HG02970 (cell line): ENCODE data around the gene PCP4L1.
"Not testable (repeated sequence)": the region's sequence is repeated elsewhere in the genome, so short reads cannot be mapped to it uniquely, and the experiment has no call there.

Experiments used
- ATAC-seq: cut with Tn5 transposase; IDR thresholded peaks from one replicate; pipeline ENCODE4 v1.9.1; 2021; ENCODE audit warnings: mild to moderate bottlenecking, moderate library complexity, moderate number of reproducible peaks; ENCODE audit not compliant: unreplicated experiment, low FRiP score

The PCP4L1 gene

DNA sequence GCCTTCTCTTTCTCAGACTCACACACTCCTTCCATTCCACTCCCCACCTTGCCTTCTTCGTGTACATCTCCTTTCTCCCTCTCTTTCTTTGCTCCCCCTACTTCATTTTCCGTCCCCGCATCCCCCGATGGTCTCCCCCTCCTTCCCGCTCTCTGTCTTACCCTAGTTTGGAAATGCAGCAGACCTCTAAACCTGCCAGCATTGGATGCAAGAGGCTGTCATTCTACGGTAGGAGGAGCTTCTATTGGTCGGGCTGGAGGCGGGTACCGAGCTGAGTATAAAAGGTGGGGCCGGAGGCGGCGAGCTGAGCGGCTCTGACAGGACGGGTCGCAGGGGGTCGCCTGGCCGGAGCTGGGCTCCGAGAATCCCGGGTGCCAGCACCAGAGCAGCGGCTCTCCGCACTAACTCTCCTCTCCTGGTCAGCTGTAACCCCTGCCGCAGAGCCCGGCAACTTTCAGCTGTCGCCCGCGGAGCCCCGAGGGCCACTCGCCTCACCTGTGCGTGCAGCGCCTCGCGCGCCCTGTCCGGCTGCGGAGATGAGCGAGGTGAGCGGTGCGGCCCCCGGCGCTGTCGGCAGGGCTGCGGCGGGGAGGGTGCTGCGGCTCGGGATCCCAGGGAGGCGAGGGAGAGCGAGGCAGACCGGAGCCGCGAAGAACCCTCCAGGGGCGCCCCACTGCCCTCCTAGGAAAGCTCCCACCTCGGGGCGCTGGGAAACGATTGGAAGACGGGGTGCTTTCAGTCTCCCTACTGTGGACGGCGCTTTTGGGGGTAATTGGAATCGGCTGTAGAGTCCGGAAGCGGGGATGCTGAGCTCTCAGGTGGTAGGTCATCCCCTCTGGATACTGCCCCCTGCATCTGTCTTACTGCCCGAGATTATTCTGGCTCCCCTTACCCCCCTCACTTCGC, at the start of gene PCP4L1:
PCP4L1 (plus strand) TSS at position 307 of the 906 bp plus-strand sequence; CDS start at position 537, 230 bp downstream.
- no peak for ATAC-seq

DNA sequence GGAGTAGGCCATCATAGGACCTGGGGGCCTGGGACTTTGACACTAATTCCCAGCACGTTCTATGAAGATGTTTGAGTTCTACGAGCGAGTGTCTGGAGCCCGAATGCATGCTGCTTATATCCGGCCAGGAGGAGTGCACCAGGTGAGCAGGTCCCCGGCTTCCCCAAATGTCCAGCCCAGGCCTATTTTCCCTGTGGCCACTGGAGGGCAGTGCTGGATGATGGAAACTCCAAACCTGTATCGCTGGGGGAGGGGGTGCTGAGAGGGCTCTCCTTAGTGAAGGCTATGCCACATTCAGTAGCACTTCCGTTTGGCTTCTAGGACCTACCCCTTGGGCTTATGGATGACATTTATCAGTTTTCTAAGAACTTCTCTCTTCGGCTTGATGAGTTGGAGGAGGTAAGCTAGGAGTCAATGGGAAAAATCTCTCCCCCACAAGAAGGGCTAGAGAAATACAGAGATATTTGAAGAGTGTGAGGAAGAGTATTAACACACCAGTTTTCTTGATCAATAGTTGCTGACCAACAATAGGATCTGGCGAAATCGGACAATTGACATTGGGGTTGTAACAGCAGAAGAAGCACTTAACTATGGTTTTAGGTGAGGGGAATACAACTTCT, 48.6 kb upstream of the PCP4L1 start:
- ATAC-seq = no peak

- ATAC-seq = no peak
Measured at GRCh38 chr1:161214369-161214768, 44.2 kb upstream of the PCP4L1 start.

DNA sequence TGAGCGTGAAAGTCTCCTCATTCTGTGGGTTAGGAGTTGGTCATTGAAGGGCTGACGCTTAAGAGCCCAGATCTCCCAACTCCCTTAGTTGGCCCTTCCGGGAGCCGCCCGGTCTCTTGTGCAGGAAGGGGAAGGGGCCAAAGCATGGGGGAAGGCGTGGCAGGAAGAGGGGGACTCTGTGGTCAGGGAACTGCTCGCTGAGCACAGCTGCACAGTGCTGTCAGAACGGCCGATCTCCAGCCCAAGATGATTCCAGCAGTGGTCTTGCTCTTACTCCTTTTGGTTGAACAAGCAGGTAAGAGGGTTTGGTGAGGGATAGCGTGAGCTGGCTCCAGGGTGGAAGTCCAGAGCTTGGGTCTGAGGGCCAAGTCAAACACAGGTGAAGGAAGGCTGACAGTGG, 43.5 kb upstream of the PCP4L1 start, which contains the start of gene FCER1G:
FCER1G (plus strand) TSS at position 220 of the 400 bp plus-strand sequence; CDS start at position 247, 27 bp downstream.
- ATAC-seq = no peak

DNA sequence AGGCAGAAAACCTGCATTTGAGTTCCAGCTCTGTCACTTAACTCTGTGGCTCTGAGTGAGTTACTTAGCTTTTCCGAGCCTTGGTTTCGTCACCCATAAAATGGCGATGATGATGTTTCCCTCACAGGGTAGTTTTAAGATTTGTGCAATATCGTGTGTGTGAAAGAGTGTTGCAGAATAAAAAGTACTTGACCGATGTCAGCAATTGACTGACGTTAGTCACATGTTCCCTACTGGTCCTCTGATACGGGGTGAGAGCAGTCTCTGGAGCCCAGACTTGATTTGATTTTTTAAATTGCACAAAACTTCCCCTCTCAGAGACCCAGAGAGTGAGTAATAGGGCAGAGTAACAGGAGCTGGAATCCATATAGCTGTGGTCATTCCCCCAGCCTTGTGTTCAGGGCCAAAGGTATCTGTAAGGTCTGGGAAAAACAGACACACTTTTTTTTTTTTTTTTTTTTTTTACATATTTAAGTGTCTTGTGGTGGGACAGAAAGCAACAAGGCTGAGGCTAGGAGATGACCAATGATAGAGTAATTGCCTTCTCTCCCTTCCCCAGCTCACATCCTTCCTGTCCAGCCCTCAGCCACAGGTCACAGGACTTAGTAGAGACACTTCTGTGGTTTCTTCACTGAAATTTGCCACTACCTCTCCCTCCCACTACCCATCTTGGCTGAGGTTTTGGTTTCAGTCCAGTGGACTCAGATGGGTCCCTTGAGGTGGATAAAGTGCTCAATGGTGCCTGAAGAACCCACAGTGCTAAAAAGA, 41.4 kb upstream of the PCP4L1 start:
- peak; percentile 59 for ATAC-seq

DNA sequence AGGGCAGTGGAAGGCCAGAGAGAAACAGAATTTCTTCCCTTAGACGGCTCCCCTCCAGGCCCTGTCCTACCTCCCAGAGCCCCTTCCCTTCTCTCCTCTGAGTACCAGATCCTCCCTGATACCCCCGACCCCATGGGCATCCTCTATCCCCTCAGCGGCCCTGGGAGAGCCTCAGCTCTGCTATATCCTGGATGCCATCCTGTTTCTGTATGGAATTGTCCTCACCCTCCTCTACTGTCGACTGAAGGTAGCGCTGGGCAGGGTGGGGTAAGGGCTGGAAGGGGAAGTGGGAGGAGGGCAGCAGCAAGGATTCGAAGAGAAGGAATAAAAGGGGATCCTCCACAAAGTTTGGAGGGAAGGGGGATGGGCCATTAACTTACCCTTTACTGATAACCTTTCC, 40.7 kb upstream of the PCP4L1 start:
- peak; percentile 9 for ATAC-seq

DNA sequence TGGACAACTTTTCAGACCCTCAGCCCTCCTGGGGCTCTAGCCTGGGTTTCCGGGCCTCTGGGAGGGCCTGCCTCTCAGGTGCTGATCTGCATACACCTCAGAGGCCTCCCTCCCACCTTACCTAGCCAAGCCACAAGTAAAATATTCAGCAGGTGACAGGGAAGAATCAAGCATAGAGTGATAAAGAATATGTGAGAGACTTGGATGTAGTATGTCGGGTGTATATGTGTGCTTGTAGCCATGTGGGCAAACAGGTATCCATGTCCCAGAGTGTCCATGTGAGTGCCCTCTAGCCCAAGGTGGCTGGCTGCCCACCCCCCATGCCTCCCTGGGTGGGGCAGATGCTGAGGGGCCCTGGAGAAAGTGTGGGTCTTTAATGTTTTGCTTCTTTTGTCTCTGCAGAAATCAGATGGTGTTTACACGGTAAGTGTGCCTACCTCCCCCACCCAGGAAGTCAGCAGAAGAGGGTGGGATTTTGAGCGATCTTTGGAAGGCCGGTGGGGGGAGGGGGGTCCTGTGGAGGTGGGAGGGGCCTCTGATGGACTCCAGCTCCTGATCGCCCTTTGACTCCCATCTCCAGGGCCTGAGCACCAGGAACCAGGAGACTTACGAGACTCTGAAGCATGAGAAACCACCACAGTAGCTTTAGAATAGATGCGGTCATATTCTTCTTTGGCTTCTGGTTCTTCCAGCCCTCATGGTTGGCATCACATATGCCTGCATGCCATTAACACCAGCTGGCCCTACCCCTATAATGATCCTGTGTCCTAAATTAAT, 40.1 kb upstream of the PCP4L1 start:
- no peak for ATAC-seq

DNA sequence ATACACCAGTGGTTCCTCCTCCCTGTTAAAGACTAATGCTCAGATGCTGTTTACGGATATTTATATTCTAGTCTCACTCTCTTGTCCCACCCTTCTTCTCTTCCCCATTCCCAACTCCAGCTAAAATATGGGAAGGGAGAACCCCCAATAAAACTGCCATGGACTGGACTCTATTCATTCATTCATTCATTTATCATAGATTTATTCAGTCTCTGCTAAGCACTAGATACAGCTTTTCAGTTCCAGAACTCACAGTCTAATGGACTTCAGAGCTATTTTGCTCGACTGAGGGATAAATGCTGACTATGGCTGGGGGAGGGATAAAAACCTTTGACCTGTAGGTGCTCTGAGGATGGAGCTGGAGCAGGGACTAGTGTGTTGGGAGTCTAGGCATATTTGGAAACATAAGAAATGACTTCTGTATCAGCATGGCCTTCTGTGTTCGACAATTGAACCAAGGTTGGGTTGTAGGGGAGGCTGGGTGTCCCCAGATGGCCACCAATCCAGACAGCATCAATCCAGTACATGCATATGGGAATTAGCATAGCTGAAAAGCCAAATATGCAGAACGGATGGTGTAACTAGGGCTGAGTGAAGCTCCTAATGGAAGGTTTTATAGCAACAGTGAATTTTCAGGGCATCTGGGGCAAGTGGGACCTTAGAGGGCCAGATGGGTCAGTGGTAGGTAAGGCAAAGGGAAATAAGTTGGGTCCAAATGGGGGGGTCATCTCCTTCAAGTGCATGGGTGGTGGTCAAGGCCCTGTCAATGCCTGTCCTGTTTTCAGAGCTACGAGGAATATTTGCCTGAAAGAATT, 39.3 kb upstream of the PCP4L1 start:
- ATAC-seq = no peak

GRCh38 chr1:161220002-161220401, 38.5 kb upstream of the PCP4L1 start:
- ATAC-seq = no peak

DNA sequence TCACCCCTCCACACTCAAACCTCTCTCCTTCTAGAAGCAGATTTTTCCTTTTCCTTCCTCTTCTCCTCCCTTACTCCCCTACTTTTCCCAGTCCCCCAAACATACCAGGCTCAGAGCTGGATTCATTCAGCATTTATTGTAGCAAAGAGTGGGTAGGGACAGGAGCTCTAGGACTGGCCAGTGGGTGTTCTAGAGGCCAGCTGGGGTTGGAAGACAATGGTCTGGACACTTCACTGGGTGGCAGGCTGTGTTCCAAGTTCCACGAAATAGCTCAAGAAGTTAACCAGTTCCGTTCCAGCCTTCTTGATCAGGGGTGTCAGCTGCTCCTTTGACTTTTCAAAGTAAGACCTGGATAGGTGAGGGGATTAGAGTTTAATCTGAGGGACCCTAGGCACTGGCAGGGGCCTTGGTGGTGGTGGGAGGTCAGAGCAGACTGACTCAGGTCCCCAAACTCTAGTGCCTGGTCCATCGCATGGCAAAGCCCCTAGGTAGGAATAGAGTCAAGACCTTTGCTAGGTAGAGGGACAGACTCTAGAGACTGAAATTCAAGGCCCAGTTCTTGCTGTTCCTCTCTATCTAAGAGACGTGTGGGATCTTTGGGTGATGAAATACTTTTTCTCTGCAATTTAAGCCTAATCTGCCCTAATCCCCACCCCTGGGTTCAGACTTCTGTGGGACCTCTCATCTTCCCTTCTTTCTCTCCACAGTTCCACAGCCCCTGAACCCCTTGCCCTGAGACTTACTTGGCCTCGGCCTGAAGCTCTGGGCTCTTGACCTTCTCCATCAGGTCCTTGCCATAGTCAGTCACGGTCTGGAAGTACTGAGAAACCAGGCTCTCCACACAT, 36.1 kb upstream of the PCP4L1 start:
- ATAC-seq = no peak

GRCh38 chr1:161223805-161224694, 34.5 kb upstream of the PCP4L1 start:
- ATAC-seq = no peak

GRCh38 chr1:161224695-161225087, 33.9 kb upstream of the PCP4L1 start:
- ATAC-seq = not testable (repeated sequence)

DNA sequence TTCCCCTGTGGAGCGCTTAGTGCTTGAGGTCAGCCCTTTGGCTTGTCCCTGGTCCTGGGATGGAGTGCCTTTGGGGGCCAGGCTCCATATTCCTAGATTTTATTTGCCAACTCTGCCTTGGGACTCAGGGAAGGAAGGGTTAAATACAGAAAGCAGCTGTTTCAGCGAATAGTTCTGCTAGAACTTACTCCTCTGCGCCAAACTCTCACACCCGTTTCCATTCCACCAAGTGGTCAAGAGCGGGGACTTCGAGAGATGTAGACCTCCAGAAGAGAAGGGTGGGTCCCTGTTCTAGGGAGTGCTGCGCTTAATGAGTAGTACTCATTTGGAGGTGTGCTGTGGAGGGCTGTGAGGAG, 33.4 kb upstream of the PCP4L1 start:
- peak; percentile 2 for ATAC-seq

DNA sequence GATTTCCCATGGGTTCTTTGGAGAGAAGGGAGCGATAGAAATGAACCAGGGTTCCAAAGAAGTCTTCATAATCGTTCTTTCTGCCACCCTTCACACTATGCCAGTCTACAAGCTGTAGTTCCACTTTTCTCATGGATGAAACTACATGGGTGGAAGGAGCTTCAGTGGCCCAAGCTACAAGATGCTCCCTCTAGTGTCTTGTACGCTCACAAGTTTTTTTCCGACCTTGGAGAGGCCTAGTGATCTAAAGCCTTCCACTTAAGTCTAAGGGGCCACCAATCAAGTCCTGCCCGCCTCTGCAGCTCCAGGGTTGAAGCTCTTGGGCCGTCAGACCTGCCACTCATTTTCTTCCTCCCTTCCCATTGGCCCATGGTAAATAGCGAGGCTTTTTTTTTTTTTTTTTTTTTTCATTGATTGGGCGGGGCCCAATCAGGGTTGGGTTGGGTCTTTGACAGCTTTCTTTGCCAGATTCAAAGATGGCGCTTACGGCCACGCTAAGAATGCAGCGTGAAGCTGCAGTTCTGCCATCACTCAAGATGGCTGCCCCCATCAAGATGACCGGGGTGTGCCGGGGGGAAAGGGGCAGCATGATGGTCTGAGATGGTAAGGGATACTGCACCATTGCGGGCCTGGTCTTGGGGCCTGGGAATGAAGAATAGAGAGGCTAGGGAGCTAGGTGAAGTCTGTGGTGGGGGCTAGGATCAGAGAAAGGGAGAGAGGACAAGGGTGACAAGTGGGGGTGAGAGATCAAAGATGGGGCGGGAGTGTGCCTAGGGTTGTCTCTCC, 32.8 kb upstream of the PCP4L1 start, which contains the start of gene TOMM40L:
TOMM40L (plus strand) TSS at position 527 of the 786 bp plus-strand sequence. CDS start 430 bp downstream, outside the sequence.
- ATAC-seq = peak; percentile 97

GRCh38 chr1:161226320-161226711, 32.2 kb upstream of the PCP4L1 start:
- ATAC-seq = no peak

- no peak for ATAC-seq
Measured at GRCh38 chr1:161226759-161227158, 31.8 kb upstream of the PCP4L1 start.
